Loucy (cell line): ENCODE data around the gene GOLGA6L7.

Experiments used
- H2AFZ ChIP-seq: fragments of 200-600 bp; sonication (generic); 2 replicates; pipeline ENCODE4 v1.6.0; 2016; ENCODE audit warnings: antibody characterized with exemption, mild to moderate bottlenecking, low read length, moderate library complexity
- H3F3A ChIP-seq: fragments of 200-600 bp; 2 replicates; pipeline ENCODE4 v1.6.0; 2016; ENCODE audit warnings: antibody characterized with exemption, low read depth, mild to moderate bottlenecking
- H3K27me3 ChIP-seq: fragments of 200-600 bp; sonication (generic); 2 replicates; pipeline ENCODE4 v1.6.1; 2014; ENCODE audit warnings: low read length, mild to moderate bottlenecking; ENCODE audit not compliant: insufficient read depth, poor library complexity, severe bottlenecking
- H3K36me3 ChIP-seq: fragments of 200-600 bp; sonication (generic); 2 replicates; pipeline ENCODE4 v1.6.1; 2016; ENCODE audit warnings: low read length; ENCODE audit not compliant: insufficient read depth
- H3K4me1 ChIP-seq: fragments of 200-600 bp; sonication (generic); 2 replicates; pipeline ENCODE4 v1.5.1; 2014; ENCODE audit warnings: low read length, mild to moderate bottlenecking; ENCODE audit not compliant: insufficient read depth, poor library complexity, severe bottlenecking
- H3K4me2 ChIP-seq: fragments of 200-600 bp; sonication (generic); 2 replicates; pipeline ENCODE4 v1.6.0; 2014; ENCODE audit warnings: antibody characterized with exemption, low read length, low read depth, mild to moderate bottlenecking; ENCODE audit not compliant: poor library complexity, severe bottlenecking
- H3K4me3 ChIP-seq: fragments of 200-600 bp; sonication (generic); 2 replicates; pipeline ENCODE4 v1.5.1; 2014; ENCODE audit warnings: low read length, mild to moderate bottlenecking, mixed read lengths; ENCODE audit not compliant: poor library complexity, severe bottlenecking
- H3K79me2 ChIP-seq: fragments of 200-600 bp; sonication (generic); 2 replicates; pipeline ENCODE4 v1.6.1; 2014; ENCODE audit warnings: low read length; ENCODE audit not compliant: insufficient read depth
- H3K9ac ChIP-seq: fragments of 200-600 bp; sonication (generic); 2 replicates; pipeline ENCODE4 v1.6.0; 2014; ENCODE audit warnings: mild to moderate bottlenecking, low read depth, low read length, moderate library complexity; ENCODE audit not compliant: poor library complexity, severe bottlenecking
- H3K9me2 ChIP-seq: fragments of 200-600 bp; sonication (generic); replicated peaks from 2 replicates; pipeline ENCODE4 v1.6.1; 2016; ENCODE audit warnings: low read depth, low read length, mixed read lengths
- H3K9me3 ChIP-seq: fragments of 200-600 bp; sonication (generic); 2 replicates; pipeline ENCODE4 v1.6.1; 2014; ENCODE audit warnings: mild to moderate bottlenecking, antibody characterized with exemption, low read length, low read depth; ENCODE audit not compliant: insufficient read depth
- H4K20me1 ChIP-seq: fragments of 200-600 bp; sonication (generic); 2 replicates; pipeline ENCODE4 v1.6.0; 2014; ENCODE audit warnings: antibody characterized with exemption, low read length, mild to moderate bottlenecking; ENCODE audit not compliant: insufficient read depth, poor library complexity, severe bottlenecking
- EZH2phosphoT487 ChIP-seq: fragments of 200-600 bp; IDR thresholded peaks from 2 replicates; pipeline ENCODE4 v1.6.1; 2018; ENCODE audit warnings: antibody characterized with exemption, mild to moderate bottlenecking, moderate library complexity, borderline replicate concordance
- TF ChIP-seq, protein P1 (sequence below): fragments of 200-600 bp; sonication (generic); conservative IDR thresholded peaks from 2 replicates; pipeline ENCODE4 v1.5.1; 2014; ENCODE audit warnings: mild to moderate bottlenecking, antibody characterized with exemption, low read length

Gene GOLGA6L7

DNA sequence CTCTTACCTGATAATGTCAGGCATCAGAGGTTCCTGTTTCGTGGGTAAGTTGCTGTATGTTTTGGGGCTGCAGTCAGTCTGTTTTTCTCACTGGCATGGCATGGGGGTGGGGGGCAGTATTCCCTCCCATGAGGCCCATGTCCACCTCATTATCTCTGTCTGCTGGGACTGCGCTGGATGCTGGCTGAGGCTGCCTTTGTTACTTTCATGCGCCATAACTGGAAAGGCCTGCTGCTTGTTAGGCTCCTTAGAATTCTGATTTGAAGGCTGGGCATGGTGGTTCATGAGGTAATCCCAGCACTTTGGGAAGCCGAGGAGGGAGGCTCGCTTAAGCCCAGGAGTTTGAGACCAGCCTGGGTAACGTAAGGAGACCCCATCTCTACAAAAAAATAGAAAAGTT, 47.1 kb upstream of the GOLGA6L7 start:
- no peaks in the 10 kb centered on the region for H3K79me2 ChIP-seq
- no peak overlapping the region for H3K4me2 ChIP-seq
- H3K9ac ChIP-seq = no peak overlapping the region
- peaks cover 39% of the 10 kb centered on the region for H3K4me1 ChIP-seq
- no peaks in the 10 kb centered on the region for H3K27me3 ChIP-seq
- no peak for TF ChIP-seq EZH2phosphoT487
- TF ChIP-seq, protein P1, sequence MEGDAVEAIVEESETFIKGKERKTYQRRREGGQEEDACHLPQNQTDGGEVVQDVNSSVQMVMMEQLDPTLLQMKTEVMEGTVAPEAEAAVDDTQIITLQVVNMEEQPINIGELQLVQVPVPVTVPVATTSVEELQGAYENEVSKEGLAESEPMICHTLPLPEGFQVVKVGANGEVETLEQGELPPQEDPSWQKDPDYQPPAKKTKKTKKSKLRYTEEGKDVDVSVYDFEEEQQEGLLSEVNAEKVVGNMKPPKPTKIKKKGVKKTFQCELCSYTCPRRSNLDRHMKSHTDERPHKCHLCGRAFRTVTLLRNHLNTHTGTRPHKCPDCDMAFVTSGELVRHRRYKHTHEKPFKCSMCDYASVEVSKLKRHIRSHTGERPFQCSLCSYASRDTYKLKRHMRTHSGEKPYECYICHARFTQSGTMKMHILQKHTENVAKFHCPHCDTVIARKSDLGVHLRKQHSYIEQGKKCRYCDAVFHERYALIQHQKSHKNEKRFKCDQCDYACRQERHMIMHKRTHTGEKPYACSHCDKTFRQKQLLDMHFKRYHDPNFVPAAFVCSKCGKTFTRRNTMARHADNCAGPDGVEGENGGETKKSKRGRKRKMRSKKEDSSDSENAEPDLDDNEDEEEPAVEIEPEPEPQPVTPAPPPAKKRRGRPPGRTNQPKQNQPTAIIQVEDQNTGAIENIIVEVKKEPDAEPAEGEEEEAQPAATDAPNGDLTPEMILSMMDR = no peak
- H3K4me3 ChIP-seq = no peak overlapping the region
- no peaks in the 10 kb centered on the region for H3K9me3 ChIP-seq
- no peaks in the 10 kb centered on the region for H3K9me2 ChIP-seq
- no peaks in the 10 kb centered on the region for H4K20me1 ChIP-seq
- no peak overlapping the region for H2AFZ ChIP-seq
- H3F3A ChIP-seq = peaks cover 4% of the 10 kb centered on the region; the same call in 1 of the 2 replicates
- no peaks in the 10 kb centered on the region for H3K36me3 ChIP-seq

GRCh38 chr15:28895146-28895545, 46.7 kb upstream of the GOLGA6L7 start:
- no peaks in the 10 kb centered on the region for H4K20me1 ChIP-seq

GRCh38 chr15:28894631-28895030, 46.2 kb upstream of the GOLGA6L7 start:
- H3K4me2 ChIP-seq = no peak overlapping the region
- no peak overlapping the region for H3K4me3 ChIP-seq
- H3K9me3 ChIP-seq = no peaks in the 10 kb centered on the region
- H3F3A ChIP-seq = peaks cover 4% of the 10 kb centered on the region; the same call in 1 of the 2 replicates
- H3K9ac ChIP-seq = no peak overlapping the region
- no peaks in the 10 kb centered on the region for H4K20me1 ChIP-seq
- no peaks in the 10 kb centered on the region for H3K79me2 ChIP-seq
- no peaks in the 10 kb centered on the region for H3K36me3 ChIP-seq
- H2AFZ ChIP-seq = no peak overlapping the region
- TF ChIP-seq, protein P1 = no peak
- TF ChIP-seq EZH2phosphoT487 = no peak
- H3K4me1 ChIP-seq = peaks cover 43% of the 10 kb centered on the region
- H3K27me3 ChIP-seq = no peaks in the 10 kb centered on the region
- H3K9me2 ChIP-seq = no peaks in the 10 kb centered on the region

More at GRCh38 chr15:28895146-28895545, 46.7 kb upstream of the GOLGA6L7 start:
- Histone ChIP-seq H3K9me2 (no peaks in the 10 kb centered on the region), H3K4me2 (no peak overlapping the region), H2AFZ (no peak overlapping the region), H3K4me1 (peaks cover 41% of the 10 kb centered on the region), H3K9ac (no peak overlapping the region), H3K27me3 (no peaks in the 10 kb centered on the region), H3K9me3 (no peaks in the 10 kb centered on the region), H3F3A (peaks cover 4% of the 10 kb centered on the region; the same call in 1 of the 2 replicates), H3K79me2 (no peaks in the 10 kb centered on the region), H3K4me3 (no peak overlapping the region), H3K36me3 (no peaks in the 10 kb centered on the region)
- no peak for TF ChIP-seq EZH2phosphoT487
